AG09319 (cell line): ENCODE results near the gene BUD23.
"Not testable (repeated sequence)": the region's sequence is repeated elsewhere in the genome, so short reads cannot be mapped to it uniquely, and the experiment has no call there.

Source experiments
- DNase-seq: peaks from one replicate; pipeline ENCODE4 v3.0.0-alpha.2; 2010; ENCODE audit warnings: low read depth; ENCODE audit errors: extremely low read depth
- TF ChIP-seq, protein P1 (sequence below): IDR thresholded peaks from 2 replicates; pipeline ENCODE4 v1.5.1; 2011; ENCODE audit warnings: low read depth, mild to moderate bottlenecking, inconsistent platforms, low read length, moderate library complexity

BUD23 gene

GRCh38 chr7:73669288-73669701 is 14.1 kb upstream of the BUD23 start:
- TF ChIP-seq, protein P1, sequence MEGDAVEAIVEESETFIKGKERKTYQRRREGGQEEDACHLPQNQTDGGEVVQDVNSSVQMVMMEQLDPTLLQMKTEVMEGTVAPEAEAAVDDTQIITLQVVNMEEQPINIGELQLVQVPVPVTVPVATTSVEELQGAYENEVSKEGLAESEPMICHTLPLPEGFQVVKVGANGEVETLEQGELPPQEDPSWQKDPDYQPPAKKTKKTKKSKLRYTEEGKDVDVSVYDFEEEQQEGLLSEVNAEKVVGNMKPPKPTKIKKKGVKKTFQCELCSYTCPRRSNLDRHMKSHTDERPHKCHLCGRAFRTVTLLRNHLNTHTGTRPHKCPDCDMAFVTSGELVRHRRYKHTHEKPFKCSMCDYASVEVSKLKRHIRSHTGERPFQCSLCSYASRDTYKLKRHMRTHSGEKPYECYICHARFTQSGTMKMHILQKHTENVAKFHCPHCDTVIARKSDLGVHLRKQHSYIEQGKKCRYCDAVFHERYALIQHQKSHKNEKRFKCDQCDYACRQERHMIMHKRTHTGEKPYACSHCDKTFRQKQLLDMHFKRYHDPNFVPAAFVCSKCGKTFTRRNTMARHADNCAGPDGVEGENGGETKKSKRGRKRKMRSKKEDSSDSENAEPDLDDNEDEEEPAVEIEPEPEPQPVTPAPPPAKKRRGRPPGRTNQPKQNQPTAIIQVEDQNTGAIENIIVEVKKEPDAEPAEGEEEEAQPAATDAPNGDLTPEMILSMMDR = no peak
- no peak for DNase-seq

DNA sequence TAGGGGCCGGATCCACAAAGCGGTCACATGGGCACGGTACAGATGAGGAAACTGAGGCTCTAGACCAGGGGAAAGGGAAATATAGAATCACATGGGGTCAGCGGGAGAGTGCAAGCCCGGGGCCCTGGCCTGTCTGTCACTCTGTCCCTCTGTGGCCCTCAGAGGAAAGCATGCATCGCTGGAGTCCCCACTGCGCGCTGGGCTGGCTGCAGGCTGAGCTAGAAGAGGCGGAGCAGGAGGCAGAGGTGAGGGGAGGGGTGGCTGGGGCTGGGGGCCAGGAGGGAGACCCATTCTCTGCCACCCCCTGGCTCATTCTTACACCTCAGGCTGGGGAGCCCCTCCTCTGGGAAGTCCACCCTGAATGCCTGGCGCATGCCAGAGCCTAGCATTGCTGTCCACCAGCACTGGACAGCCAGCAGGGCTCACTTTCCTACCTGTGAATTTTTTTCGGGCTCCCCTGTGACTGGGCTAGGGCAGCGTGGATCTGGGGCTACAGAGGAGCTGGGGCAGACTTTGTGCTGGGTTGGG is 13.5 kb upstream of the BUD23 start:
- no peak for DNase-seq
- TF ChIP-seq, protein P1 = no peak

DNA sequence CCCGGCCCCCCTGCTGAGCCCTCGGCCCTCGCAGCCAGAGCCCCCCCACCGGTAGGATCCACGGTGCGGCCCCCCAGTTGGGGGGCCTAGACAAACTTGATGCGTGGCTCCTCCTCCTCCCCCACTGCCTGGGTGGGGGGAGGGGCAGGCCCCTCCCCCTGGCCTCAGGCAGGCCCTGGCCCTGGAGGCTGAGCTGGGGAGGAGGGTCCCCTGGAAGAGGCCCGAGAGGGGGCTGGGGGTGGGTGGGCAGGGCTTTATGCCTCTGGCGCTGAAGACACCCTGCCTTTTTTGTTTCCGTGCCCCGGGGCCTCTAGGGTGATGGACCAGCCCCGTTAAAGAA is 12.1 kb upstream of the BUD23 start:
- no peak for DNase-seq
- TF ChIP-seq, protein P1 = no peak

- no peak for DNase-seq
- TF ChIP-seq, protein P1 = no peak
Observed at GRCh38 chr7:73671857-73672445, 11.4 kb upstream of the BUD23 start.

DNA sequence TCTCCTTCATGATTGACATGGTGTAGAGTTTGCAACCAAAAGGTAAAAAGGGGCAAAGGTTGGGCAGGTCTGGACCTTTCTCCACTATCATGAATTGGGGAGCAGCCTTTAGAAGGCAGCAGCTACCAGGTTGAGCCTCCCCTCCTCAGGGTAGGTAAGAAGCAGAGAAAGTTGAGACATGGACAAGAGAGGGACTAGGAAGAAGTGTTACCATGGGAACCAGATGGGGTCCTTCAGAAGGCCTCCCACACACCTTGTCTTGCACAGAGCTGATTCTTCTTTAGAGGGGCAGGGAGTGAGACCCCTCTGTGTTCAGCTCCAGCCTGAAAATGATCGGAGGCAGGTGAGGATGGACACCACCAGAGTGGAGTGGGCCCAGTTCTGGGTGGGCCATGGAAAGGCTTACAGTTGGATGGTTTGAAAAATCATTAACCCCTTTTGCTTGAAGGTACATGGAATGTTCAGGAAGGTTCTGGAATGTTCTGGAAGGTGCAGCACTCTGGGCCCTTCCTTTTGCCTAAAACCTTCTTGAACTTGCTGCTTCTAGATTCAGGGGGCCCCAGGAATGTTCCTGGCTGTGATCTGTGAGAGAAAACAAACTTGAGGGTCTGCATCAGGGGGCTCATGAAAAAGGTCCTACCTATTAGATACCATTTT is 8.8 kb upstream of the BUD23 start:
- TF ChIP-seq, protein P1 = no peak

DNA sequence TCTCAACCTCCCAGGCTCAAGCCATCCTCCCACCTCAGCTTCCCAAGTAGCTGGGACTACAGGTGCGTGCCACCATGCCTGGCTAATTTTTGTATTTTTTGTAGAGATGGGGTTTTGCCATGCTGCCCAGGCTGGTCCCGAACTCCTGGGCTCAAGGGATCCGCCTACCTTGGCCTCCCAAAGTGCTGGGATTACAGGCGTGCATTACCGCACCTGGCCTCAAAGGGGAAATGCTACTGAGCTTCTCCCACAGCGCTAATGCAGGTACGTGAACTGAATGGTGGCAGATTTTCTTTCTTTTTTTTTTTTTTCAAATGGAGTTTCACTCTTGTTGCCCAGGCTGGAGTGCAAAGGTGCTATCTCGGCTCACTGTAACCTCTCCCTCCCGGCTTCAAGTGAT is 7.3 kb upstream of the BUD23 start:
- not testable (repeated sequence) for DNase-seq

More for the DNA sequence above, 8.8 kb upstream of the BUD23 start:
- DNase-seq = no peak

- no peak for DNase-seq
- TF ChIP-seq, protein P1 = no peak
Observed at GRCh38 chr7:73678862-73679261, 4.5 kb upstream of the BUD23 start.

- no peak for DNase-seq
- TF ChIP-seq, protein P1 = no peak
Observed at GRCh38 chr7:73679709-73680108, 3.7 kb upstream of the BUD23 start.
